SK-N-SH (cell line): ENCODE results near the gene ZNF429. TPM values are rescaled to one million over a fixed set of nuclear protein-coding genes. Genes with fewer than 3 reads are reported as not detected.
"Not testable (repeated sequence)": the region's sequence is repeated elsewhere in the genome, so short reads cannot be mapped to it uniquely, and the experiment has no call there.

Experiments used
- CTCF ChIA-PET: fragments of 300-600, 350-600 bp; formaldehyde crosslinking; extraction: SDS; loops from one replicate; lab custom pipeline; 2021; lab: Yijun Ruan, JAX
- POLR2A ChIA-PET: fragments of 350-600 bp; sonication (Branson Sonifier 250); formaldehyde crosslinking; extraction: SDS; loops from one replicate; lab custom pipeline; 2020; ENCODE audit warnings: antibody characterized with exemption, inconsistent platforms; lab: Yijun Ruan, JAX
- DNase-seq: peaks from one replicate; pipeline ENCODE4 v3.0.0; 2012
- H2AFZ ChIP-seq: fragments of 200-600 bp; sonication (generic); 2 replicates; pipeline ENCODE4 v1.8.1; 2016; ENCODE audit warnings: antibody characterized with exemption, mild to moderate bottlenecking, low read depth
- H3F3A ChIP-seq: fragments of 200-600 bp; sonication (generic); replicated peaks from 2 replicates; pipeline ENCODE3; 2016; ENCODE audit warnings: antibody characterized with exemption, mild to moderate bottlenecking; ENCODE audit not compliant: insufficient read depth
- H3K27ac ChIP-seq, 2 experiments: fragments of 200-500 bp in 1 of 2; fragments of 200-600 bp in 1 of 2; sonication (Bioruptor generic) in 1 of 2; sonication (generic), shearing (Covaris generic) in 1 of 2; 2 replicates each; pipeline versions ENCODE4 v1.5.1 to v1.6.1; 2014 to 2016; ENCODE audit warnings: low read depth in 2 of 2, inconsistent platforms in 1 of 2, low read length in 1 of 2, mild to moderate bottlenecking in 1 of 2, mixed read lengths in 1 of 2
- H3K27me3 ChIP-seq: fragments of 200-600 bp; sonication (generic), shearing (Covaris generic); 2 replicates; pipeline ENCODE4 v1.6.1; 2016; ENCODE audit warnings: mixed run types; ENCODE audit not compliant: insufficient read depth
- H3K36me3 ChIP-seq, 2 experiments: fragments of 200-500 bp in 1 of 2; fragments of 200-600 bp in 1 of 2; sonication (Bioruptor generic) in 1 of 2; sonication (generic) in 1 of 2; replicated peaks in 1 of 2; 2 replicates each; pipeline versions ENCODE3 to v1.5.1; 2014 to 2016; ENCODE audit warnings: low read length in 1 of 2, mild to moderate bottlenecking in 1 of 2; ENCODE audit not compliant: insufficient read depth in 2 of 2, control insufficient read depth in 1 of 2
- H3K4me1 ChIP-seq, 2 experiments: fragments of 200-500 bp in 1 of 2; fragments of 200-600 bp in 1 of 2; sonication (Bioruptor generic) in 1 of 2; sonication (generic), shearing (Covaris generic) in 1 of 2; 2 replicates each; pipeline versions ENCODE4 v1.5.1 to v1.6.1; 2014 to 2016; ENCODE audit warnings: low read depth in 1 of 2, low read length in 1 of 2, mixed run types in 1 of 2; ENCODE audit not compliant: insufficient read depth in 2 of 2, control insufficient read depth in 1 of 2
- H3K4me2 ChIP-seq: fragments of 200-600 bp; sonication (generic), shearing (Covaris generic); 2 replicates; pipeline ENCODE4 v1.6.1; 2017; ENCODE audit warnings: mixed run types
- H3K4me3 ChIP-seq, 2 experiments: fragments of 200-500 bp in 1 of 2; fragments of 200-600 bp in 1 of 2; sonication (Bioruptor generic) in 1 of 2; sonication (generic), shearing (Covaris generic) in 1 of 2; 2 replicates each; pipeline versions ENCODE4 v1.5.1 to v1.8.1; 2014 to 2016; ENCODE audit warnings: low read depth in 2 of 2, inconsistent platforms in 1 of 2, low read length in 1 of 2, mild to moderate bottlenecking in 1 of 2, mixed read lengths in 1 of 2, moderate library complexity in 1 of 2
- H3K79me2 ChIP-seq: fragments of 200-600 bp; sonication (generic); 2 replicates; pipeline ENCODE4 v1.8.1; 2017; ENCODE audit warnings: mild to moderate bottlenecking; ENCODE audit not compliant: insufficient read depth
- H3K9ac ChIP-seq: fragments of 200-600 bp; sonication (generic); 2 replicates; pipeline ENCODE4 v1.6.1; 2017; ENCODE audit warnings: mixed run types
- H3K9me2 ChIP-seq: fragments of 200-600 bp; sonication (generic); 2 replicates; pipeline ENCODE4 v1.6.1; 2017; ENCODE audit warnings: mixed run types
- H3K9me3 ChIP-seq: fragments of 200-600 bp; sonication (generic); 2 replicates; pipeline ENCODE4 v1.6.1; 2017; ENCODE audit warnings: mixed run types, mild to moderate bottlenecking, moderate library complexity
- H4K20me1 ChIP-seq: fragments of 200-600 bp; sonication (generic); 2 replicates; pipeline ENCODE4 v1.6.1; 2017; ENCODE audit warnings: mild to moderate bottlenecking, mixed run types; ENCODE audit not compliant: insufficient read depth
- CHD2 ChIP-seq: fragments of 150-350 bp; IDR thresholded peaks from 2 replicates; pipeline ENCODE4 v1.6.1; 2018; ENCODE audit warnings: low read length; ENCODE audit not compliant: partially characterized antibody
- EP300 ChIP-seq, 2 experiments: IDR thresholded peaks; 2 replicates each; pipeline versions ENCODE4 v1.4.0 to v1.6.1; 2012; ENCODE audit warnings: borderline replicate concordance in 1 of 2, low read depth in 1 of 2, low read length in 1 of 2
- FOSL2 ChIP-seq: IDR thresholded peaks from 2 replicates; pipeline ENCODE4 v1.4.0; 2012; ENCODE audit warnings: low read depth, mild to moderate bottlenecking, moderate library complexity, borderline replicate concordance
- FOXJ3 ChIP-seq: sonication (generic); formaldehyde crosslinking; IDR thresholded peaks from 2 replicates; pipeline ENCODE4 v1.5.1; 2020; ENCODE audit warnings: mild to moderate bottlenecking, missing genetic modification reagents
- FOXM1 ChIP-seq: IDR thresholded peaks from 2 replicates; pipeline ENCODE4 v1.4.0; 2012; ENCODE audit warnings: low read depth, mild to moderate bottlenecking
- JUND ChIP-seq: IDR thresholded peaks from 2 replicates; pipeline ENCODE4 v1.4.0; 2012
- MEF2A ChIP-seq: IDR thresholded peaks from 2 replicates; pipeline ENCODE4 v1.4.0; 2012; ENCODE audit warnings: low read depth, borderline replicate concordance
- MXI1 ChIP-seq: IDR thresholded peaks from 2 replicates; pipeline ENCODE4 v1.6.1; 2012; ENCODE audit warnings: mild to moderate bottlenecking, low read depth, low read length, improper control_type of control experiment
- NFIC ChIP-seq: IDR thresholded peaks from 2 replicates; pipeline ENCODE4 v1.4.0; 2012; ENCODE audit warnings: borderline replicate concordance
- RAD21 ChIP-seq: IDR thresholded peaks from 2 replicates; pipeline ENCODE4 v1.6.1; 2012; ENCODE audit warnings: mild to moderate bottlenecking, low read length
- RCOR1 ChIP-seq: fragments of 150-350 bp; IDR thresholded peaks from 2 replicates; pipeline ENCODE4 v1.6.1; 2017; ENCODE audit warnings: antibody characterized with exemption, low read length
- RFX5 ChIP-seq: IDR thresholded peaks from 2 replicates; pipeline ENCODE4 v1.6.1; 2012; ENCODE audit warnings: mild to moderate bottlenecking, improper control_type of control experiment, low read length
- TCF12 ChIP-seq: IDR thresholded peaks from 2 replicates; pipeline ENCODE4 v1.4.0; 2012
- TEAD4 ChIP-seq: IDR thresholded peaks from 2 replicates; pipeline ENCODE4 v1.4.0; 2012; ENCODE audit warnings: mild to moderate bottlenecking, borderline replicate concordance; ENCODE audit not compliant: insufficient read depth
- WGBS: methylation state at CpG from one replicate; pipeline ENCODE4 v1.1.6; 2017; ENCODE audit warnings: low lambda C conversion rate; 5-methylcytosine and 5-hydroxymethylcytosine counted together
- polyA plus RNA-seq, 3 experiments: library from polyadenylated mRNA; depleted of rRNA; stranded (reverse); fragments of >200 nt; gene quantifications; 2 replicates each; pipeline ENCODE4 v1.2.3, GENCODE V29; 2012
- TF ChIP-seq, protein P1 (sequence below): IDR thresholded peaks from 2 replicates; pipeline ENCODE4; 2012
- TF ChIP-seq, protein P2 (sequence below): fragments of 150-350 bp; IDR thresholded peaks from 2 replicates; pipeline ENCODE4 v1.6.1; 2017; ENCODE audit warnings: antibody characterized with exemption, low read length, low read depth, borderline replicate concordance
- TF ChIP-seq, protein P3 (sequence below): IDR thresholded peaks from 2 replicates; pipeline ENCODE4 v1.4.0; 2012; ENCODE audit warnings: low read depth, borderline replicate concordance
- TF ChIP-seq, protein P4 (sequence below): fragments of 150-350 bp; IDR thresholded peaks from 2 replicates; pipeline ENCODE4 v1.6.1; 2016; ENCODE audit warnings: mild to moderate bottlenecking, low read depth, low read length

ZNF429 gene
- polyA plus RNA-seq, 1 of the 3 experiments (the other 2 are of a cell fraction) = 5.6 TPM

DNA sequence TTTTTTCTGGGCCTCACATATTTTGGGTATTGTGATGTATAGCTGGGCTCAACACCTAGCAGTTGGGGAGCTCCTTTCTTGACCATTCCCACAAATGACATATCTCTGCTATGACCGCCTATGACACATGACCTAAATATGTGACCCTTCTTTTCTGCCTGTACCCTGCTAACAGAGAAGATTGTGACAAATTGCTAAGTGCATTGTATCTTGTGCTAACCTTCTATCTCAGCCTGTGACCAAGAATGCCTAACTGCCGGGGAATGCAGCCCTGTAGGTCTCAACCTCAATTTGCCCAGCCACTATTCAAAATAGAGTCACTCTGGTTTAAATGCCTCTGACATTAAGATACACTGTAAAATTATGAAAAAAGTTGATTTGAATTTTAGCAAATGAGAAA lies 6.8 kb upstream of the ZNF429 start:
- TF ChIP-seq, protein P1, sequence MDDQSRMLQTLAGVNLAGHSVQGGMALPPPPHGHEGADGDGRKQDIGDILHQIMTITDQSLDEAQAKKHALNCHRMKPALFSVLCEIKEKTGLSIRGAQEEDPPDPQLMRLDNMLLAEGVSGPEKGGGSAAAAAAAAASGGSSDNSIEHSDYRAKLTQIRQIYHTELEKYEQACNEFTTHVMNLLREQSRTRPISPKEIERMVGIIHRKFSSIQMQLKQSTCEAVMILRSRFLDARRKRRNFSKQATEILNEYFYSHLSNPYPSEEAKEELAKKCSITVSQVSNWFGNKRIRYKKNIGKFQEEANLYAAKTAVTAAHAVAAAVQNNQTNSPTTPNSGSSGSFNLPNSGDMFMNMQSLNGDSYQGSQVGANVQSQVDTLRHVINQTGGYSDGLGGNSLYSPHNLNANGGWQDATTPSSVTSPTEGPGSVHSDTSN = no peak

DNA sequence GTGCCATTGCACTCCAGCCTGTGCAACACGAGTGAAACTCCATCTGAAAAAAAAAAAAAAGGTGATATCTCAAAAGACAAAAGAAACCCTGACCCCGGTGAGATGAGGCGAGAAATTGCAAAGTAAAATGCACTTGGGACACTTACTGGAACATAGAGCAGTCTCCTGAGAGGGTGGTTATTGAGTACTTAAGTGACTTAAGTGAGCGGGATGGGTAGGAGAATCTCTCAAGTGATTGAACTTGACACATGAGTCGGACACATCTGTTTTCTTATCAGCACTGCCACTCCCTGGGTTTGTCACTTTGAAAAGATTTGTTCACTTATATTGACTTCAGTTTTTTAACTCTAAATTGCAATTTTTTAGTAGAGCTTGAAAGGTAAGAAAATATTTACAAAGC lies 2.8 kb downstream of the ZNF429 start:
- 73% methylated on average over 5 of the region's 5 CpGs for WGBS
- Histone ChIP-seq H3K9me3 (no peaks in the 10 kb centered on the region), H3K9me2 (no peaks in the 10 kb centered on the region), H3K9ac (no peak overlapping the region), H3K36me3 (peaks cover 0 to 22% of the 10 kb centered on the region in 2 experiments), H3K79me2 (peaks cover 16% of the 10 kb centered on the region), H2AFZ (no peak overlapping the region), H3K4me2 (no peak overlapping the region), H3K4me3 (no peak overlapping the region), H3K4me1 (no peaks in the 10 kb centered on the region; a peak in 2 of 4 replicates), H4K20me1 (no peaks in the 10 kb centered on the region), H3F3A (peaks cover 8% of the 10 kb centered on the region), H3K27me3 (no peaks in the 10 kb centered on the region), H3K27ac (no peak overlapping the region)
- ChIA-PET POLR2A (no interaction called here), CTCF (no interaction called here)
- TF ChIP-seq, protein P2, sequence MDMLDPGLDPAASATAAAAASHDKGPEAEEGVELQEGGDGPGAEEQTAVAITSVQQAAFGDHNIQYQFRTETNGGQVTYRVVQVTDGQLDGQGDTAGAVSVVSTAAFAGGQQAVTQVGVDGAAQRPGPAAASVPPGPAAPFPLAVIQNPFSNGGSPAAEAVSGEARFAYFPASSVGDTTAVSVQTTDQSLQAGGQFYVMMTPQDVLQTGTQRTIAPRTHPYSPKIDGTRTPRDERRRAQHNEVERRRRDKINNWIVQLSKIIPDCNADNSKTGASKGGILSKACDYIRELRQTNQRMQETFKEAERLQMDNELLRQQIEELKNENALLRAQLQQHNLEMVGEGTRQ = no peak
- TF ChIP-seq RAD21 (no peak), RFX5 (no peak), FOXM1 (no peak), NFIC (no peak), CHD2 (no peak), FOSL2 (no peak), TEAD4 (no peak), JUND (no peak), EP300 (IDR thresholded peaks at IDR 0.05; ENCODE audit: borderline replicate concordance in 1 of 2, low read depth in 1 of 2, low read length in 1 of 2) (no peak), TCF12 (no peak), FOXJ3 (CRISPR knock-in tag) (no peak), MXI1 (no peak), RCOR1 (no peak), MEF2A (no peak)
- TF ChIP-seq, protein P3, sequence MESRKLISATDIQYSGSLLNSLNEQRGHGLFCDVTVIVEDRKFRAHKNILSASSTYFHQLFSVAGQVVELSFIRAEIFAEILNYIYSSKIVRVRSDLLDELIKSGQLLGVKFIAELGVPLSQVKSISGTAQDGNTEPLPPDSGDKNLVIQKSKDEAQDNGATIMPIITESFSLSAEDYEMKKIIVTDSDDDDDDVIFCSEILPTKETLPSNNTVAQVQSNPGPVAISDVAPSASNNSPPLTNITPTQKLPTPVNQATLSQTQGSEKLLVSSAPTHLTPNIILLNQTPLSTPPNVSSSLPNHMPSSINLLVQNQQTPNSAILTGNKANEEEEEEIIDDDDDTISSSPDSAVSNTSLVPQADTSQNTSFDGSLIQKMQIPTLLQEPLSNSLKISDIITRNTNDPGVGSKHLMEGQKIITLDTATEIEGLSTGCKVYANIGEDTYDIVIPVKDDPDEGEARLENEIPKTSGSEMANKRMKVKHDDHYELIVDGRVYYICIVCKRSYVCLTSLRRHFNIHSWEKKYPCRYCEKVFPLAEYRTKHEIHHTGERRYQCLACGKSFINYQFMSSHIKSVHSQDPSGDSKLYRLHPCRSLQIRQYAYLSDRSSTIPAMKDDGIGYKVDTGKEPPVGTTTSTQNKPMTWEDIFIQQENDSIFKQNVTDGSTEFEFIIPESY = no peak
- TF ChIP-seq, protein P1 = no peak
- TF ChIP-seq, protein P4, sequence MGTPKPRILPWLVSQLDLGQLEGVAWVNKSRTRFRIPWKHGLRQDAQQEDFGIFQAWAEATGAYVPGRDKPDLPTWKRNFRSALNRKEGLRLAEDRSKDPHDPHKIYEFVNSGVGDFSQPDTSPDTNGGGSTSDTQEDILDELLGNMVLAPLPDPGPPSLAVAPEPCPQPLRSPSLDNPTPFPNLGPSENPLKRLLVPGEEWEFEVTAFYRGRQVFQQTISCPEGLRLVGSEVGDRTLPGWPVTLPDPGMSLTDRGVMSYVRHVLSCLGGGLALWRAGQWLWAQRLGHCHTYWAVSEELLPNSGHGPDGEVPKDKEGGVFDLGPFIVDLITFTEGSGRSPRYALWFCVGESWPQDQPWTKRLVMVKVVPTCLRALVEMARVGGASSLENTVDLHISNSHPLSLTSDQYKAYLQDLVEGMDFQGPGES = no peak
- no peak for DNase-seq

More for the DNA sequence above, 6.8 kb upstream of the ZNF429 start:
- no peak overlapping the region for H2AFZ ChIP-seq
- POLR2A ChIA-PET = no interaction called here
- H3K9me2 ChIP-seq = no peaks in the 10 kb centered on the region
- no peak for DNase-seq
- no peak overlapping the region for H3K4me2 ChIP-seq
- H3K79me2 ChIP-seq = no peaks in the 10 kb centered on the region
- CTCF ChIA-PET = interaction anchor here (2.4 kb wide), 1 partner anchor 15 kb away, joined by 11 read pairs; no protein-coding TSS in a partner anchor
- no peak overlapping the region for H3K4me3 ChIP-seq
- no peak overlapping the region for H3K27ac ChIP-seq
- H3K4me1 ChIP-seq = no peaks in the 10 kb centered on the region
- no peak overlapping the region for H3K9ac ChIP-seq
- no peaks in the 10 kb centered on the region for H3K36me3 ChIP-seq
- 60% methylated on average over 2 of the region's 2 CpGs for WGBS
- no peaks in the 10 kb centered on the region for H4K20me1 ChIP-seq
- no peaks in the 10 kb centered on the region for H3K27me3 ChIP-seq
- no peaks in the 10 kb centered on the region for H3F3A ChIP-seq
- no peaks in the 10 kb centered on the region for H3K9me3 ChIP-seq

DNA sequence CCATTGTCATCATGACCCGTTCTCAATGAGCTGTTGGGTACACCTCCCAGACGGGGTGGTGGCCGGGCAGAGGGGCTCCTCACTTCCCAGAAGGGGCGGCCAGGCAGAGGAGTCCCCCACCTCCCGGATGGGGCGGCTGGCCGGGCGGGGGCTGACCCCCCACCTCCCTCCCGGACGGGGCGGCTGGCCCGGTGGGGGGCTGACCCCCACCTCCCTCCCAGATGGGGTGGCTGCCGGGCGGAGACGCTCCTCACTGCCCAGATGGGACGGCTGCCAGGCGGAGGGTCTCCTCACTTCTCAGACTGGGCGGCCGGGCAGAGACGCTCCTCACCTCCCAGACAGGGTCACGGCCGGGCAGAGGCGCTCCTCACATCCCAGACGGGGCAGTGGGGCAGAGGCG lies 5.7 kb downstream of the ZNF429 start:
- CTCF ChIA-PET, H3K9me3 ChIP-seq, H3K4me3 ChIP-seq, H3K27me3 ChIP-seq, H3F3A ChIP-seq, H3K27ac ChIP-seq, DNase-seq, H2AFZ ChIP-seq, H3K4me2 ChIP-seq, H3K9ac ChIP-seq, H3K4me1 ChIP-seq, H4K20me1 ChIP-seq, H3K9me2 ChIP-seq, POLR2A ChIA-PET: not testable (repeated sequence)
- Histone ChIP-seq H3K79me2 (peaks cover 16% of the 10 kb centered on the region), H3K36me3 (peaks cover 0 to 25% of the 10 kb centered on the region in 2 experiments)
- WGBS = 97% methylated on average over 11 of the region's 25 CpGs
